Measurements from ENCODE around the gene DIABLO. TPM values are rescaled to one million over a fixed set of nuclear protein-coding genes. Genes with fewer than 3 reads are reported as not detected.
"Not testable (repeated sequence)": the region's sequence is repeated elsewhere in the genome, so short reads cannot be mapped to it uniquely, and the experiment has no call there.

Gene DIABLO
- total RNA-seq: 10 to 100 TPM; 47.9 to 51.7 TPM

- no peaks in the 10 kb centered on the region for H3K9me3 Mint-ChIP-seq
- H3K4me1 Mint-ChIP-seq: peaks cover 36% of the 10 kb centered on the region
- peaks cover 20% of the 10 kb centered on the region for H3K36me3 Mint-ChIP-seq
These were observed at the start of gene DIABLO for GRCh38 chr12:122225683-122226365. Gene DIABLO (minus strand): TSS chr12:122226052. CDS start chr12:122226014, 38 bp downstream.

GRCh38 chr12:122275459-122275858, 49.6 kb upstream of the DIABLO start:
- H3K9me3 Mint-ChIP-seq: no peaks in the 10 kb centered on the region
- H3K4me1 Mint-ChIP-seq: no peaks in the 10 kb centered on the region
- H3K36me3 Mint-ChIP-seq: no peaks in the 10 kb centered on the region
- DNase-seq: no peak
- H3K27ac Mint-ChIP-seq: no peak overlapping the region
- H3K4me3 Mint-ChIP-seq: no peak overlapping the region
- no peaks in the 10 kb centered on the region for H3K27me3 Mint-ChIP-seq

More at GRCh38 chr12:122225683-122226365, at the start of gene DIABLO:
- Mint-ChIP-seq H3K27me3 (no peaks in the 10 kb centered on the region), H3K4me3 (peak within 1 kb of the TSS; percentile 92), H3K27ac (peak within 1 kb of the TSS; percentile 91)
- peak; percentile 100 for DNase-seq

- H3K4me1 Mint-ChIP-seq: peaks cover 22% of the 10 kb centered on the region
- H3K4me3 Mint-ChIP-seq: peak within 1 kb of the TSS; percentile 98
- peaks cover 9% of the 10 kb centered on the region for H3K27me3 Mint-ChIP-seq
- DNase-seq: peak; percentile 96
- peaks cover 4% of the 10 kb centered on the region for H3K36me3 Mint-ChIP-seq
- H3K9me3 Mint-ChIP-seq: peaks cover 2% of the 10 kb centered on the region
- peak within 1 kb of the TSS; percentile 98 for H3K27ac Mint-ChIP-seq
These were observed 40.5 kb upstream of the DIABLO start, which contains the start of gene VPS33A for GRCh38 chr12:122266230-122266901. Gene VPS33A (minus strand): TSS chr12:122266494. CDS start chr12:122266408, 86 bp downstream.

- H3K27me3 Mint-ChIP-seq: peaks cover 9% of the 10 kb centered on the region
- peaks cover 22% of the 10 kb centered on the region for H3K4me1 Mint-ChIP-seq
- peak overlapping the region; percentile 98 for H3K27ac Mint-ChIP-seq
- peak overlapping the region; percentile 98 for H3K4me3 Mint-ChIP-seq
- no peak for DNase-seq
- peaks cover 4% of the 10 kb centered on the region for H3K36me3 Mint-ChIP-seq
- H3K9me3 Mint-ChIP-seq: peaks cover 2% of the 10 kb centered on the region
These were observed 40.0 kb upstream of the DIABLO start for GRCh38 chr12:122265886-122266229.

GRCh38 chr12:122265476-122265875, 39.6 kb upstream of the DIABLO start:
- Mint-ChIP-seq H3K36me3 (peaks cover 4% of the 10 kb centered on the region), H3K27ac (peak overlapping the region; percentile 98)
- DNase-seq: no peak

GRCh38 chr12:122260735-122261134, 34.9 kb upstream of the DIABLO start:
- peaks cover 19% of the 10 kb centered on the region for H3K36me3 Mint-ChIP-seq

More at GRCh38 chr12:122265476-122265875, 39.6 kb upstream of the DIABLO start:
- H3K27me3 Mint-ChIP-seq: peaks cover 9% of the 10 kb centered on the region
- H3K9me3 Mint-ChIP-seq: peaks cover 2% of the 10 kb centered on the region
- peak overlapping the region; percentile 98 for H3K4me3 Mint-ChIP-seq
- H3K4me1 Mint-ChIP-seq: peaks cover 22% of the 10 kb centered on the region

GRCh38 chr12:122258939-122259338, 33.1 kb upstream of the DIABLO start:
- not testable (repeated sequence) for H3K27ac Mint-ChIP-seq, DNase-seq, H3K9me3 Mint-ChIP-seq, H3K27me3 Mint-ChIP-seq, H3K4me3 Mint-ChIP-seq
- Mint-ChIP-seq H3K4me1 (peaks cover 12% of the 10 kb centered on the region), H3K36me3 (peaks cover 19% of the 10 kb centered on the region)

More at GRCh38 chr12:122260735-122261134, 34.9 kb upstream of the DIABLO start:
- not testable (repeated sequence) for H3K27me3 Mint-ChIP-seq, H3K4me3 Mint-ChIP-seq, H3K9me3 Mint-ChIP-seq, DNase-seq, H3K27ac Mint-ChIP-seq
- peaks cover 21% of the 10 kb centered on the region for H3K4me1 Mint-ChIP-seq

- H3K4me3 Mint-ChIP-seq, DNase-seq, H3K27ac Mint-ChIP-seq, H3K9me3 Mint-ChIP-seq, H3K27me3 Mint-ChIP-seq, H3K4me1 Mint-ChIP-seq: not testable (repeated sequence)
- H3K36me3 Mint-ChIP-seq: peaks cover 19% of the 10 kb centered on the region
These were observed 32.6 kb upstream of the DIABLO start for GRCh38 chr12:122258462-122258861.

GRCh38 chr12:122250536-122250935, 24.7 kb upstream of the DIABLO start:
- Mint-ChIP-seq H3K4me1 (peaks cover 5% of the 10 kb centered on the region), H3K27ac (no peak overlapping the region), H3K9me3 (no peaks in the 10 kb centered on the region), H3K36me3 (peaks cover 9% of the 10 kb centered on the region), H3K27me3 (no peaks in the 10 kb centered on the region), H3K4me3 (no peak overlapping the region)
- no peak for DNase-seq

- H3K27me3 Mint-ChIP-seq: no peaks in the 10 kb centered on the region
- H3K4me3 Mint-ChIP-seq: no peak overlapping the region
- H3K36me3 Mint-ChIP-seq: peaks cover 9% of the 10 kb centered on the region
- peaks cover 5% of the 10 kb centered on the region for H3K4me1 Mint-ChIP-seq
- no peak overlapping the region for H3K27ac Mint-ChIP-seq
- DNase-seq: no peak
- no peaks in the 10 kb centered on the region for H3K9me3 Mint-ChIP-seq
These were observed 24.2 kb upstream of the DIABLO start for GRCh38 chr12:122250047-122250446.

- Mint-ChIP-seq H3K9me3 (no peaks in the 10 kb centered on the region), H3K36me3 (peaks cover 10% of the 10 kb centered on the region), H3K4me1 (peaks cover 18% of the 10 kb centered on the region), H3K4me3 (no peak overlapping the region), H3K27ac (no peak overlapping the region), H3K27me3 (no peaks in the 10 kb centered on the region)
- no peak for DNase-seq
These were observed 19.7 kb upstream of the DIABLO start for GRCh38 chr12:122245553-122245952.

GRCh38 chr12:122244565-122245371, 18.9 kb upstream of the DIABLO start:
- peak overlapping the region; percentile 55 for H3K27ac Mint-ChIP-seq
- no peak for DNase-seq
- H3K4me1 Mint-ChIP-seq: peaks cover 18% of the 10 kb centered on the region
- no peaks in the 10 kb centered on the region for H3K9me3 Mint-ChIP-seq
- peaks cover 14% of the 10 kb centered on the region for H3K36me3 Mint-ChIP-seq
- H3K27me3 Mint-ChIP-seq: no peaks in the 10 kb centered on the region
- H3K4me3 Mint-ChIP-seq: peak overlapping the region; percentile 46

- Mint-ChIP-seq H3K27ac (peak overlapping the region; percentile 55), H3K4me3 (no peak overlapping the region), H3K27me3 (no peaks in the 10 kb centered on the region), H3K36me3 (peaks cover 12% of the 10 kb centered on the region), H3K9me3 (no peaks in the 10 kb centered on the region), H3K4me1 (peaks cover 18% of the 10 kb centered on the region)
- no peak for DNase-seq
These were observed 18.1 kb upstream of the DIABLO start for GRCh38 chr12:122243965-122244364.

- H3K4me1 Mint-ChIP-seq: peaks cover 1% of the 10 kb centered on the region
- no peak overlapping the region for H3K27ac Mint-ChIP-seq
- DNase-seq: no peak
- no peaks in the 10 kb centered on the region for H3K9me3 Mint-ChIP-seq
- H3K36me3 Mint-ChIP-seq: peaks cover 21% of the 10 kb centered on the region
- no peaks in the 10 kb centered on the region for H3K27me3 Mint-ChIP-seq
- no peak overlapping the region for H3K4me3 Mint-ChIP-seq
These were observed 13.0 kb upstream of the DIABLO start for GRCh38 chr12:122238861-122239260.

- Mint-ChIP-seq H3K36me3 (peaks cover 24% of the 10 kb centered on the region), H3K27me3 (no peaks in the 10 kb centered on the region), H3K4me3 (no peak overlapping the region), H3K9me3 (no peaks in the 10 kb centered on the region), H3K27ac (no peak overlapping the region), H3K4me1 (no peaks in the 10 kb centered on the region)
- no peak for DNase-seq
These were observed 9.9 kb upstream of the DIABLO start for GRCh38 chr12:122235741-122236140.

Measured in activated naive CD8-positive, alpha-beta T cell treated with anti-CD3 and anti-CD28 coated beads for 36 hours (primary cell).